GM04504 (cell line): ENCODE measurements around the gene PFDN4.
A peak's percentile ranks its signal among the peaks of the same experiment; 100 is the strongest.

Experiments used
- DNase-seq: peaks from one replicate; pipeline ENCODE4 v3.0.0-alpha.2; 2012; ENCODE audit warnings: low read depth

PFDN4 gene

DNA sequence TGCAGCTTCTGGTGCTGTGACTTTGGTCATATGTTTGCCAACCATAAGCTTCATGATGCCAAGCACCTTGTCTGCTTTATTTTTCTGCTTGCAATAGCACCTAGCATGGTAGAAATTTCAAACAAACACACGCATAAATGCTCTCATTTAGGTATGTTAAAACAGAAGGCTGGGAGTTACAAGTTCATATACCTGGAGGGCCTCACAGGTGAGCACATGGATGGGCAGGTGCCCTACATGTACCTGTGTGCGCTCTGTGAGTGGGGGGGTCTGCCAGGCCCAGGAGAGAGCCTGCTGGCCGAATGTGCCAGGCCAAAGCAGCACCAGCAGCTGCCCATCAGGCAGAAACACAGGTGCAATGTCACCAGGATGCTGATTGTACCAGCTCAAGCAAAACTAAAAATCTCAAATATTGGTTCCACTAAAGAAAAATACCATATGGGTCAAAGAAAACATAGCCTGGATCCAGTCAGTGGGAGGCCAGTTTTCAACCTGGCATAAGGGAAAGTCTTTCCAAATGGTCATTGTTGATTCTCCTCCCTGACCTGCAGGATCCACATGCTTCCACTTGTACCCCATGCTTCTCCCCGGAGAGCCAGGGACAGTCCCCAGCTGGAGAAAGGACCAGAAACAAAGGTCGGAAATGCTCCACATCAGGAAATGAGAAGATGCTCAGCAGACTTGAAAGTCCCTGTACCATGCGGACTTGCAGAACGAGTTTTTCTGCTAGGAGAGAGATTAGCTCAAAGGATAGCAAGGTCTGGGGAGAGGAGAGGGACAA, 7.2 kb upstream of the PFDN4 start:
- DNase-seq = no peak

DNA sequence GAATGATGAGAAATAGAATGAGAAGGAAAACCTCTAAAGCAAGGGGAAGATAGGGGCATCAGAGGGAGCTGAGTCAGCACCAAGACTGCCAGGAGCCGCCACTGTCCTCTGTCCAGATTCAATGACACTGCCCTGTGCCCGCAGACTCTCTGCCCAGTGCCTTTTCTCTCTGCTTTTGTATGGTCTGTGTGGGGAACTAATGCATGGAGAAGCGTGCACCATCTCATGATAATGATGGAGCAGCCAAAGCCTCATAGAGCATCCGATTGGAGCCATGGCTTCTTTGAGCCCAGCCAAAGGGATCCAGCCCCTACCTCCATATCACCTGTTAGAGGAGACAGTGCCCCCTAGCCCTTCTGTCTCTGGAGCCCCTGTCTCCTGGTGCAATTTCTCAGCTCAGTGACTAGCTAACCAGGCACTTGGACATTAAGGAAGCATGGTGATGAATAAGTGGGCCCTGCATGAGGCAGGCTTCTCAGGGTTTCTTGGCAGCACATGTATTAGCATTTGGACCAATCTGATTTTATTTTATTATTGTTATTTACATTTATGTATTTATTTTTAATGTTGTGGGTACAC, 6.5 kb upstream of the PFDN4 start:
- DNase-seq = no peak

DNA sequence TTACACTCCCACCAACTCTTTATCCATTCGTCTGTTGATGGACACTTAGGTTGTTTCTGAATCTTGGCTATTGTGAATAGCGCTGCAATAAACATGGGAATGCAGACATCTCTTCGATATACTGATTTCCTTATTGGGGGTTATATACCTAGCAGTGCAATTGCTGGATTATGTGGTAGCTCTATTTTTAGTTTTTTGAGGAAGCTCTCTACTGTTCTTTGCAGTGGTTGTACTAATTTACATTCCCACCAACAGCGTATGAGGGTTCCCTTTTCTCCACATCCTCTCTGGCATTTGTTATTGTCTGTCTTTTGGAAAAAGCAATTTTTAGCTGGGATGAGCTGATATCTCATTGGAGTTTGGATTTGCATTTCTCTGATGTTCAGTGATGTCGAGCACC, 4.6 kb upstream of the PFDN4 start:
- no peak for DNase-seq

DNA sequence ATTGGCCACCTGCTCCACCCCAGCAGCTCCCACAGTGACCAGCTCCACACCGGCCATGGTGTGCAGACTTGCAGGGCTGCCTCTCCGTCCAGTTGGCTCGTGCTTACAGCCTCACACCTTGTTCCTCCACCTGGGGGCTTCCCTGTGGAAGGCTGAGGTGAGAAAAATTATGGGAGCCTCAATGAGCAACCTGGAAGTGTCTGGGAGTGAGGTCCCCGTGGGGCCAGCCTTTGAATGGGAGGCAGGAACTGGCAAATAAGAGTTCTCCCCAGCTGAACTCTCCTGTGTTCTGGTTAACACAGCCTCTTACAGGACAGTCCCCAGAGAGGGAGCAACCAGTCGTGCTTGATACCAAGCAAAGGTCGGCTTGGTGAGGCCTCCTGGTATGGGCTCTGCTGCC, 3.8 kb upstream of the PFDN4 start:
- no peak for DNase-seq

DNA sequence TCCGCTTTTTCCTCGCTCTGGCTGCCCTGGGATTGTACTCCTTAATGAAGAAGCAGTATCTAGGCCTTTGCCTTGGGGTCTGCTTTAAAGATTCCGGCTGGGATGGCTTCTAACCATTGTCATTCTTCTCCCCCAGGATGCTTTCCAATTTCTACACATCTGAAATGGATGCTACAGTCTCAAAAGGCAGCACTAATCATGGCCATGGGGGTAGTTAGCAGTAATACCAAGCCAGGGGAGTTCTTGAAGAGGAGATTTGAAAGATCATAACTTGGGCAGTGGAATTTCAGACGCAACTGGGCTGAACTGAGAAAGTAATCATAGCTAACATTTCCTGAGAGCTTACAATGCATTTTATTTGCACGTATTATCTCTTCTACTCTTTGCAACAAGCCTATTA, 3.4 kb upstream of the PFDN4 start:
- no peak for DNase-seq

DNA sequence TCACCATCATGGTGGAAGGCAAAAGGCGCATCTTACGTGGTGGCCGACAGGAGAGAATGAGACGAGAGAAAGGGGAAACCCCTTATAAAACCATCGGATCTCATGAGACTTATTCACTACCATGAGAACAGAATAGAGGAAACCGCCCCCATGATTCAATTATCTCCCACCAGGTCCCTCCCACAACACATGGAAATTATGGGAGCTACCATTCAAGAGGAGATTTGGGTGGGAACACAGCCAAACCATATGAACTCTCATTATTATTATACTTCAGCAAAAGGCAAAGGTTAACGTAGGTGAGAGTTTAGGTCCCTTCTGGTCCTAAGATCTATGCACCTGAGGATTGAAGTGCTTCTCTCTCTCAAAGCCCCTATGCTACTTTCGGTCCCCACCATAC, 2.4 kb upstream of the PFDN4 start:
- no peak for DNase-seq

DNA sequence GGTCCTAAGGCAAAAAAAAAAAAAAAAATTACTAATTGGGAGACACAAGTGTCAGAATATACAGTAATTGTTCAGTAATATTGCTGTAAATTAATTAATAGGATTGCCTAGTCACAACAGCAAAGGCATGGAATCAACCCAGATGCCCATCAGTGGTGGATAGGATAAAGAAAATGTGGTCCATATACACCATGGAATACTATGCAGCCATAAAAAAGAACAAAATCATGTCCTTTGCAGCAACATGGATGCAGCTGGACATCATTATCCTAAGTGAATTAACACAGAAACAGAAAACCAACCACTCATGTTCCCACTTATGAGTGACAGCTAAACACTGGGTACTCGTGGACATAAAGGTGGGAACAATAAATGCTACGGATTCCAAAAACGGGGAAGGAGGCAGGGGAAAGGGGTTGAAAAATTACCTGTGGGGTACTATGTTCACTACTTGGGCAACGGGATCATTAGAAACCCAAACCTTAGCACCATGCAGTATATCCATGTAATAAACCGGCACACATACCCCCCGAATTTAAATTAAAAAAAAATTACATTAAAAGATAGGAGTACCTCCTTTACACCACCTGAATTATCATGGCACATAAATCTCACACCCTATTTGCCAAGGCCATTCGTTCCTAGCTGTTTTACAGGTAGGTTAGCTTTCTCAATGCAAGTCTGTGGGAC, 689 bp upstream of the PFDN4 start:
- no peak for DNase-seq

DNA sequence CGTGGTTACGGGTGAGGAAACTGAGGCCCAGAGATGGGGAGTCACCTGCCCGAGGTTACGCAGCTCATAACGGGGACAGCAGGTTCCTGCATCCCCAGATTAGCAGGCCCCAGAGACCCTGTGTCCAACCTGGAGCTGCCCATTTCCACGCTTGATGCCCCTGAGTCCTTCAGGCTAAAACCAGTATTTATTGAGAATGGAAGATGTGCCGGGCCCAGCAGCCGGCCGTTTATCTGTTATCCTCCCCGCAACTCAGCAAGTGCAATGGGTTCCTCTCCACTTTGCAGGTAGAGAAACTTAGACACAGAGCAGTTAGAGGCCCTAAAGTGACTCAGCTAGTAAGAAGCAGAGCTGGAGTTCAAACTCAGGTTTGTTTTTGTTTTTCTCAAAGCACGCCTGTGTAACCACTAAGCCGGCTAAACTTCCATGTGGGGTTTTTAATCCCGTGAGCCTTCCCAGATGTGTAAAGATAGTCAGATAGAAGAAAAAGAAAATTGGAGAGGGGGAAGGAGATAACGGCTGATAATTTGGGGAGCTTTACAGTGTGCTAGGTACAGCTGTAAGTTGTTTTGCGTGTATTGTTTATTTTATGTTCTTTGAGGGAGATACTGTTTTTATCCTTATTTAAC, 775 bp downstream of the PFDN4 start:
- DNase-seq = peak; percentile 29

DNA sequence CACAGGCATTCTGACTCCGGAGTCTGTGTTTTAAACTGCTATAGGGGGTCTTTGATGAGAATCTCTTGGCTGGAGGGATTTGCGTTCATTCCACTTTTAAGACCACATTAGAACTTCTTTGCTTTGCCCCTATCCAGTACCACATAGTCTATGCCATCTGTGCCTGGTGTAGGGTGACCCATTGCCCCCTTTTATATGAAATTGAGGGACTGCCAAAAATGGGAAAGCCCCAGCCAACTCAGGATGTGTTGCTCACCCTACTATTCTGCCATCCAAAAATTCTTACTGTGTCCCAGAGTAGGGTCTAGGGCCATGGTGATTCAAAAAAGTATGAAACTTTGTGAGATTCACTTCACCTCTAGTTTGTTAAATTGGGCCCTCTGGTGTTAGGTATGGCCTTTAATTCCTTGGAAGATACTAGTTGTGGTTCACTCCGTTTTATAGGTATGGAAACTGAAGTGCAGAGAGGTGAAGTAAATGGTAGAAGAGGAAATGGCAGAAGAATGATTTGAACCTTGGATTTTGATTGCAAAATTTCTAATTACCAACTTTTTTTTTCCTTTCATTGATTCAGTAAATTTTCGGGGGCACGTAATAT, 1.4 kb downstream of the PFDN4 start:
- no peak for DNase-seq

DNA sequence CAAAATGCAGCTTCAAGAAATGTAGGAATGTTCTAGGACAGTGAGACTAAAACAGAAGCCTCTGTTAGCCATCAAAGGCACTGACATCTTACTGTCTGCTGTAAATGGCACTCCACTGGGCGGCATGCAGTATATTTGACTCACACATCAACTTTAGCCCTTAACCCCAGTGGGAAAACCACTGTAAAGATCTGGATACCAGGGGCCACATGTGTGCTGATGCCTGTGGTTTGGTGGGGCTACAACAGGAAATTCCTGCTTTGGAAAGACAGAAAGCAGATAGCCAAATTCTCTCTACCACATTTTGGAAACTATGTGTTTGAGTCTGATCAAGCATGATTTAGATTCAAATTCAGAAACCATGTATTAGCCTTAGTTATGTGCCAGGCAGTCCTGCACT, 4.3 kb downstream of the PFDN4 start:
- peak; percentile 29 for DNase-seq

DNA sequence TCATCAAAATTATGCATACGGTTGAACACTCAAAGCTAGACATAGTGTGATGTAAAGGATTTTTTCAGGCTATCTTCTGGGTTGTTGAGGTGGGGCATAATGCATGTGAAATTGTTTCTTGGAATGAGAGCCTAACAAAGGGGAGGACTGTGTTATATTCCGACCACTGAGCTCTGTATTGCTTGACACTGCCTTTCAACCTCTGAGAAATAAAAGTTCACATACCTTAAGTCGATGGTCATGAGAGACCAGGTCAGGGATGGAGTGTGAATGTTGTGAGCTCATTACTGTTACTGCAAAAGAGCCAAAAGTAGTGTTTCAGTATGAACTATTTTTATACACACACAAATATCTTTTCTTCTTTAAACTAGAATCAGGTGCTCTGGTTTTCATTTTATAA, 5.0 kb downstream of the PFDN4 start:
- no peak for DNase-seq

DNA sequence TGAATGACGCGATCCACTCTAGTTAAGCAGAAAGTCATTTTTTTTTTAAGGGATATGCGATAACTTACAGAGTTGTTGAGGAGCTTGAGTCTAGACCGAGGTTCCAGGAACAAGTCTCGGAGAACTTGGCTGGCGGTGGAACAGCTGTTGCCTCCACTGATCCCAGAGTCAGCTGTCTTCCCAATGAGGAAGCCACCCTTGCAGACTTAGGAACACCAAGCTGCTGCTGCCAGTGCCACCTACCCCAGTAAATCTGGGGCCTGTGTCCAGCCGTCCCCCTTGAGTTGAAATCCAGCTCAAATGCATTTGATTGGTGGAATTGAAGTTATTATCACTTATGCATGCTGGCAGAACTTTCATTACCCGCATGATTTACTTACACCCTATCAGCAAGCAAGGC, 6.7 kb downstream of the PFDN4 start:
- no peak for DNase-seq

DNA sequence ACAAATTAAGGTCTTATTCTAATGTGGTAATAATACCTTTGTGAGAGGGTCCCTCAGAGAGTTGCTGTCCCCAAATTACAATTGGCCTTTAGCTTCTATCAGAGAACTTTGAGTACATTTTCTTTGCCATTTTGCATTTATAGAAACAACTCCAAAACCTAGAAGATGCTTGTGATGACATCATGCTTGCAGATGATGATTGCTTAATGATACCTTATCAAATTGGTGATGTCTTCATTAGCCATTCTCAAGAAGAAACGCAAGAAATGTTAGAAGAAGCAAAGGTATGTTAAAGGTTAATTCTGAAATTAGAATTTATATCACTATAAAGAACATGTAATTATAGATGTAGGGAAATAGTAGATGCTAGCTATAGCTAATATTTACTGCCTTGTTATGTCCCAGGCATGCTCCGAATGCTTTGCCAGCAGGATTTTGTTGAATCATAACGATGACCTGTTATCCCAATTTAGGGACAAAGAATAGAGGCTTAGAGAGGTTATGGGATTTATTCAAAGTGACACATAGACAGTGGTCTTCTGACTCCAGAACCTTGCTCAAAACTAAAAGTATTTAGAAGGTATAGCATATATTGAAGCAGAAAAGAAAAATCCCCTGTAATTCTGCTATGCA, 7.4 kb downstream of the PFDN4 start:
- DNase-seq = no peak

DNA sequence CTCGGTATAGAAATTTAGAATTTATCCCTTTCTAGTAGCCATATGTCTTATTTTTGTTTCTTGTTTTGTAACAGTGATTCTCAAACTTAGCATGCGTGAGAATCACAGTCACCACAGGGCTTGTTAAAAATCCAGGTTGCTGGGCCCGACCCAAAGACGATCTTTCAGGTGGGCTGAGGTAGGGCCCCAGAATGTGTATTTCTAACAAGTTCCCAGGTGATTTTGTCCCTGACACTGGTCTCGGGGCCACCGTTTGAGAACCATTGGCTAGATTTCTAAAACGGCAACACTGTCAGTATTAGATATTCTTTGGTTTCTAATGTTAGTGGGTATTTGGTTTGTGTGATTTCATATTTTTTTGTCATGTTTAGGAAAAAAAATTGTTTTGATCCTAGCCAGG, 9.9 kb downstream of the PFDN4 start:
- no peak for DNase-seq

DNA sequence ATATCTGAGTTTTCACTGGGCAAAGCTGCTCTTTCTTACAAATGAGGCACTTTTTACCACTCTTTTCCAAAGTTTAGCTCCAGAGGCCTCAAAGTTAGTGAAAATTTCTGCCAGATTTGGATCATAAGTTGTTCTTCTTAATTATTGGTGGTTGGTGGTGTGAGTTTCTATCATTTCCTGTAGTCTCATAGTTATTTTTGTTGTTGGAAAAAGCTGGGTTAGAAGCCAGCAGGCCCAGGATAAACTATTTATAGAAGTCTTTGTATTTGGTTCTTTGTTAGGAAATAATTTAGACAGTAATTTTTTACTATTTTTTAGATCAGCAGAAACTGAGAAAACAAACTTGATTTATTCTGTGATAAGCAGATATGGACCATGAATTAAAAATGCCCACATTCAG, 10.6 kb downstream of the PFDN4 start:
- DNase-seq = no peak

DNA sequence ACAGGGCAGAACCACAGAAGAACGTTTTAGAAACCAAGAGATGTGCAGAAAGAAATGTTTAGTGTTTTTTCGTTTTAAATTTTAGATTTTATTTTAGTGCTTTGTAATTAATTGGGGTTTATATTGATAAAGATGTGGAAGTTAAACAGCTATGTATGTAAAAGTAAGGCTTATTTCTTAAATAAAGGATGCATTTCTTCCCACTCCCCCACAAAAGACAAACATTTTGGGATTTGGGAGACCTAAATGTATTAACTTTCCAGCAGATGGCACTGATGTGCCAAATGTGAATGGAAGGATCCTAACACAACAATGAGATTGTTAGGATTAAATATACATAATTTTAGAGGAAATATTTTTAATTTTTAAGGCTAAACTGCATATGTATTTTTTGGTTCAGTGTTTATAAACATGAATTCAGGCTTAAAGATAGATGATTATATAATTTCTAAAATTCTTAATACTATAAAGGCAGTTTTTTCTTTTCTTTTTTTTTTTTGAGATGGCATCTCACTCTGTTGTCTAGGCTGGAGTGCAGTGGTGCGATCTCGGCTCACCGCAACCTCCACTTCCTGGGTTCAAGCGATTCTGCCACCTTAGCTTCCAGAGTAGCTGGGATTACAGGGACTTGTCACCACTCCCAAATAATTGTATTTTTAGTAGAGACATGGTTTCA, 12.0 kb downstream of the PFDN4 start:
- DNase-seq = peak; percentile 13

DNA sequence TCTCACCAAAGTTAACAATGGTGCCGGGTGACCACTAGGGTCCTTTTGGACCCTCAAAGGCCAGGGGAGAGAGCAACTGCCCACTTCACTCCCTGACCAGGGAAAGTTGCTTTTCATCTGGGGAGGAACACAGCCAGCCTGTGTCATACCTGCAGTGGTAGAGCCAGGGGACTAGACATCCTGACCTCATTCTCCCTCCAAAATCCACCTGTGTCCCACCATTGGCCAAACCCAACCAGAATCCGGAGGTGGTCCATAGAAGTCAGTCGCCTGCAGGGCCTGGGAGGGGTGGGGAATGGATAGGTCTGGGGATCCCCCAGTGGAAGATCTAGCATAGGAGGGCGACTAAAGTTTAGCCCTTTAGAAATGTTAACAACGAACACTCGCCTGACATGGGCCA, 12.8 kb downstream of the PFDN4 start:
- DNase-seq = no peak

DNA sequence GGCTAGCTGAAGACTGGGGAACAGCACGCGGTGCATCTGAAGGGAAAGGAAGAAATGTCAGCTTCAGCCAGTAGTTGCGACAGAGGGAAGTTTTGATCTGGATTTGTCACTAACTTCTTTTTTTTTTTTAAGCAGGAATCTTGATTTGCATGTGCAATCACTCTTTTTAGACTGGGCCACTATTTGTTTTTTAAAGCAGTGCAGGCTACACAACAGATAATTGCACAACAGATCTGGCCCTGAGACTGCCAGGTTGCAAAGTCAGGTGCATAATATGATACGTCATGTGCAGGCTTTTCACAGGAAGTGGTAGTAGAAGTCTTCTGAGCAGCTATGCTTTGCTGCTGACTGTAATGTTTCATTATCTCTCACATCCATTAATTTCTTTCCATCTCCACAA, 13.5 kb downstream of the PFDN4 start:
- no peak for DNase-seq

DNA sequence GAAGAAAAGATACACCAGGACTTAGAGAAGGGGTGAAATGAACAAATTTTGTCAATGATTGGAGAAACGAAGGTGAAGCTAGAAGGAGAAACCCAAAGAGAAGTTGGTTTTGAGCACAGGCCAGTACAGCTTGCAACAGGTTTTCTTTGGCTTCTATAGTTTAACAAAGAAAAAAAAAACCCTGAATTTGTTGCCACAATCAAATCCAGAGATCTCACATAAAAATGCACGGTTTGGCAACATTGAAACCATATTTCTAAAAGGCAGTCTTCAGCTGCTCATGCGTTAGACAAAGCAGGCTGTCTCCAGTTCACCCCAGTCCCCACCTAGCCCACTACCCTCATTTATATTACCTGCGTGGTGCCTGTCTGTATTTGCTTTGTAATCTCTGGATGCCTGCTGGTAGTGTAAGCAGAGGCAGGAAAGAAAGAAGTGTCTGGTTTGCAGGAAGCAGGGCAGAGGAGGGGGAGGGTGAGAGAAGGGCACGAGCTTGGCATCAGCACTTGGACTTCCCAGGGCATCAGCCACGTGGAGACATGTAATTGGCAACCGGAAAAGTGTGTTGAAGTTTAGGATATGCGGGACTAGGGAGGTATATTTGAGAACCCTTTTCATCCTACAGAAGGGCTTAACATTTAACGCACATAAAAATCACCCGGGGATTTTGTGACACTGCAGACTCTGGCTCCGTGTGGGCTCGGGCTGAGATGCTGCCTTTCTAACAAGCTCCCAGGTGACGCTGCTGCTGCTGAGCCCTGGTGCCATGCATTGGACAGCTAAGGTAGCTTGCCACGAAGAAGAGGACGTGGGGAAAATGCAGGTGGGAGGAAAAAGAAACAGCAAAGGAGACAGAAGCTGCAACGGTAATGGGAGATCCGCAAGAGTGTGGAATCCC, 14.4 kb downstream of the PFDN4 start:
- no peak for DNase-seq

DNA sequence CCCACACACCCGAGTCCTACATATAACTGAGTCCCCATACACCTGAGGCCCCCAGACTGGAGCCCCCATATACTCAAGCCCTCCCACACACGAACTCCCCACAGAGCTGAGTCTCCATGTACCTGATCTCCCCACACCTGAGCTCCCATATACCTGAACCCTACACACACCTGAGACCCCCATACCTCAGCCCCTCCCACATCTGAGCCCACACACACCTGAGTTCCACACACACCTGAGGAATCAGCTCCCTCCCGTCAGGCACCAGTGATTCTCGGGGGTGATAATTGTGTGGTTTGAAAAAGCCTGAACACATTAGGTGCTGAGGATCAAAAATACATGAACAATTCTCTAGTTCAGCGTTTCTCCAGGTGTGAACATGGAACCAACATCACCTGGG, 15.4 kb downstream of the PFDN4 start:
- DNase-seq = no peak

DNA sequence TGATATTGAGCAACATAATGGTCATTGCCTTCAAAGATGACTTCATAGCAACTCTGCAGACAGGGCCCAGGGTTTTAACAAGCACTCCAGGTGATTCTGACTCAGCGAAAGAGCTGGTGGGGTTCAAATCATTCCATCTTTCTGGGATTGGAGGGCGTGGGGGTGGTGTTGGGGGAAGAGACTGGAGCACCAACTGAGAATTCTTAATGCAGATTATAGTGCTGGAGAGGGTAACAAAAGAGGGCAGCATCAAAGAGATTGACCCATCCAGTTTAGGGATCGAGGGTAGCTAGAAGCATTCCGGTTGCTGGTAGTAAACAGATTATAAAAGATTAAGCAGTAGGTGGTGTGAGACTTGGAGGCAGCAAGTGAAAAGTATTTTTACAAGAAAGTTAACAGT, 15.9 kb downstream of the PFDN4 start:
- DNase-seq = no peak
